Psoas muscle (tissue), 8 donors: Measurements from ENCODE around the gene PDCD4. TPM values are rescaled to one million over a fixed set of nuclear protein-coding genes. Genes with fewer than 3 reads are reported as not detected.
A peak's percentile ranks its signal among the peaks of the same experiment; 100 is the strongest.

ENCODE experiments used
- ATAC-seq, 4 donors: fragments of 200-7000 bp; cut with Tn5 transposase; one replicate each; pipeline ENCODE4 v1.9.1; 2020; ENCODE audit warnings: moderate library complexity in 3 of 4, mild to moderate bottlenecking in 2 of 4
- DNase-seq, 2 donors: peaks; one replicate each; pipeline ENCODE4 v3.0.0-alpha.2; 2020
- H3K27ac ChIP-seq: fragments of 200-600 bp; one replicate; pipeline ENCODE4 v1.8.0; 2022
- H3K27me3 ChIP-seq, 3 donors: fragments of 200-600 bp in 1 of 3; one replicate each; pipeline versions ENCODE4 v1.6.1 to v1.8.0; 2013 to 2022; ENCODE audit warnings: low read length in 2 of 3, mild to moderate bottlenecking in 2 of 3, moderate library complexity in 1 of 3; ENCODE audit not compliant: insufficient read depth in 3 of 3
- H3K36me3 ChIP-seq, 2 donors: fragments of 200-600 bp in 1 of 2; one replicate each; pipeline versions ENCODE4 v1.6.1 to v1.8.0; 2013 to 2022; ENCODE audit warnings: low read depth in 1 of 2, mild to moderate bottlenecking in 1 of 2, moderate library complexity in 1 of 2; ENCODE audit not compliant: insufficient read depth in 1 of 2
- H3K4me1 ChIP-seq: fragments of 200-600 bp; one replicate; pipeline ENCODE4 v1.8.0; 2022
- H3K4me3 ChIP-seq: fragments of 200-600 bp; one replicate; pipeline ENCODE4 v1.8.0; 2022; ENCODE audit warnings: mild to moderate bottlenecking
- H3K9me3 ChIP-seq: fragments of 200-600 bp; one replicate; pipeline ENCODE4 v1.8.0; 2022
- WGBS, 3 donors: extraction: QIAGEN DNeasy Blood & Tissue Kit; methylation state at CpG; one replicate each; pipeline versions ENCODE4 v1.1.6 to v1.1.7; 2013; 5-methylcytosine and 5-hydroxymethylcytosine counted together
- intact Hi-C, 2 donors: fragments of 100-400 bp; cut with DNase I; formaldehyde crosslinking; loops; one replicate each; pipeline versions ENCODE4 v1.11.0 to v1.14.2; 2022
- polyA plus RNA-seq, 3 donors: library from polyadenylated mRNA; stranded (reverse); fragments of 200-250 nt; gene quantifications; one replicate each; pipeline ENCODE4 v1.2.3, GENCODE V29; 2013
- total RNA-seq, 4 donors: library from RNA; stranded (reverse); fragmentation: NEBNext Ultra II Directional in 2 of 4; extraction: Animal tissue kit (Norgen Biotek cat#: 25700) in 2 of 4; gene quantifications; one replicate each; pipeline versions ENCODE4 v1.2.1 to v1.2.4, GENCODE V29; 2021 to 2023
- TF ChIP-seq, protein P1 (sequence below): fragments of 200-600 bp; IDR thresholded peaks from one replicate; pipeline ENCODE4 v1.8.0; 2022; ENCODE audit warnings: antibody characterized with exemption
- donor health status: healthy with polysubstance abuse.
- donor health status: DM: no; HTN: no; CAD: no; lungs with moderate emphysema.
- donor health status: Bipolar disorder and iron deficiency.
- donor health status: healthy.
- donor health status: DM: yes; HTN: yes; CAD: no.
- donor health status: DM: no; HTN: no; CAD: no.
- donor health status: DM: no; HTN: no; CAD: no.
- donor health status: DM: yes; HTN: yes; CAD: no.

The PDCD4 gene
- total and polyA plus RNA-seq, 7 donors = 7.6 to 19.7 (median 11.3) TPM

GRCh38 chr10:110916554-110917346 is 45.0 kb downstream of the PDCD4 start:
- DNase-seq (no peak), ATAC-seq (no peak)
- H3K9me3 ChIP-seq = no peaks in the 10 kb centered on the region
- no peak overlapping the region for H3K4me3 ChIP-seq
- intact Hi-C loops = no loop called here
- WGBS, 3 donors = 87 to 90% (median 88%) methylated on average over 3 of the region's 3 CpGs
- TF ChIP-seq, protein P1, sequence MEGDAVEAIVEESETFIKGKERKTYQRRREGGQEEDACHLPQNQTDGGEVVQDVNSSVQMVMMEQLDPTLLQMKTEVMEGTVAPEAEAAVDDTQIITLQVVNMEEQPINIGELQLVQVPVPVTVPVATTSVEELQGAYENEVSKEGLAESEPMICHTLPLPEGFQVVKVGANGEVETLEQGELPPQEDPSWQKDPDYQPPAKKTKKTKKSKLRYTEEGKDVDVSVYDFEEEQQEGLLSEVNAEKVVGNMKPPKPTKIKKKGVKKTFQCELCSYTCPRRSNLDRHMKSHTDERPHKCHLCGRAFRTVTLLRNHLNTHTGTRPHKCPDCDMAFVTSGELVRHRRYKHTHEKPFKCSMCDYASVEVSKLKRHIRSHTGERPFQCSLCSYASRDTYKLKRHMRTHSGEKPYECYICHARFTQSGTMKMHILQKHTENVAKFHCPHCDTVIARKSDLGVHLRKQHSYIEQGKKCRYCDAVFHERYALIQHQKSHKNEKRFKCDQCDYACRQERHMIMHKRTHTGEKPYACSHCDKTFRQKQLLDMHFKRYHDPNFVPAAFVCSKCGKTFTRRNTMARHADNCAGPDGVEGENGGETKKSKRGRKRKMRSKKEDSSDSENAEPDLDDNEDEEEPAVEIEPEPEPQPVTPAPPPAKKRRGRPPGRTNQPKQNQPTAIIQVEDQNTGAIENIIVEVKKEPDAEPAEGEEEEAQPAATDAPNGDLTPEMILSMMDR = no peak
- H3K27ac ChIP-seq = peak overlapping the region; percentile 97
- H3K27me3 ChIP-seq = no peaks in the 10 kb centered on the region
- peaks cover 0 to 7% of the 10 kb centered on the region in 2 donors for H3K36me3 ChIP-seq
- H3K4me1 ChIP-seq = peaks cover 23% of the 10 kb centered on the region

- Histone ChIP-seq H3K9me3 (no peaks in the 10 kb centered on the region), H3K36me3 (peaks cover 0 to 7% of the 10 kb centered on the region in 2 donors), H3K4me3 (peak overlapping the region; percentile 85), H3K27ac (peak overlapping the region; percentile 97), H3K4me1 (peaks cover 38% of the 10 kb centered on the region), H3K27me3 (no peaks in the 10 kb centered on the region)
- DNase-seq (peak; percentile 95 to 97), ATAC-seq (no peak)
- TF ChIP-seq, protein P1 = peak; percentile 13
- 0 to 1% (median 1%) methylated on average over 13 to 15 of the region's 15 CpGs for WGBS, 3 donors
- intact Hi-C loops = no loop called here
Measured at GRCh38 chr10:110918269-110918642, 46.5 kb downstream of the PDCD4 start.

GRCh38 chr10:110918643-110919348 is 47.1 kb downstream of the PDCD4 start, which contains the start of gene BBIP1:
BBIP1 (minus strand) TSS chr10:110919180; CDS start chr10:110918157, 1,023 bp downstream.
- peak; percentile 92 to 96 (median 93) for ATAC-seq
- TF ChIP-seq, protein P1 = no peak
- intact Hi-C loops = loop anchor here in 1 of 2 donors (1.0 kb wide), 1 partner anchor 47 kb away; the partner anchor contains the start of gene PDCD4
- Histone ChIP-seq H3K36me3 (peaks cover 0 to 7% of the 10 kb centered on the region in 2 donors), H3K9me3 (no peaks in the 10 kb centered on the region), H3K4me3 (peak within 1 kb of the TSS; percentile 85), H3K27ac (peak within 1 kb of the TSS; percentile 97), H3K27me3 (no peaks in the 10 kb centered on the region), H3K4me1 (peaks cover 44% of the 10 kb centered on the region)
- DNase-seq = no peak
- WGBS, 3 donors = 0 to 1% (median 1%) methylated on average over 40 of the region's 40 CpGs

DNA sequence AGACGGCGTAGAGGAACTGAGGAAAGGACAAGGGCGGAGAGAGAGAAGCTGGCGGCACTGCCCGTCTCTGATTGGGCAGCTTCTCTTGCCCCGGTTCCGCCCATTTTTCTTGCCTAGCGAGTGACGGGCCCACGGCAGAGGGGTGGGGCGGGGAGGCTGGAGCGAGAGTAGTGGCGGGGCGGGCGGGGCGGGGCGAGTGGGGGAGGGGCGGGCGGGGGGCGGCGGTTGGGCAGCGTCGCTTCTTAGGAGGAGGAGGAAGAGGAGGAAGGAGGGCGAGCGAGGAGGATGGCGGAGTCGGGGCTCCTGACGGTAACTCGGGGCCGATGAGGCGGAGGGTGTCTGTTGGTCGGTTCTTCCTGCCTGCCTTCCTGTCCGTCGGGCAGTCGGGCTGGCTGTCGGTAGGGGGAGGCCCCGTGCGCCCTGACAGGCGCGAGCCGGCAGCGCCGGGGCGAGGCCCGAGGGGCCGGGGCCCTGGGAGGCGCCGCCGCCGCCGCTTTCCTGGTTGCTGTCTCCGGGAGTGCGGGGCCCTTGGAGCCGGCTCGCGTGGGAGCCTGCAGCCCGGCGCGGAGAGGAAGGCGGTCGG is 47.7 kb downstream of the PDCD4 start, which contains the start of gene SHOC2:
Gene SHOC2 (plus strand): TSS at position 256 of the 583 bp plus-strand sequence. CDS start 44,755 bp downstream, outside the sequence.
- peak within 1 kb of the TSS; percentile 85 for H3K4me3 ChIP-seq
- intact Hi-C loops = loop anchor here in 1 of 2 donors (1.0 kb wide), 1 partner anchor 48 kb away; the partner anchor contains the start of gene PDCD4

More for the DNA sequence above, 47.7 kb downstream of the PDCD4 start, which contains the start of gene SHOC2:
- WGBS, 3 donors = 0% methylated on average over 28 to 60 of the region's 61 CpGs
- ATAC-seq (peak; percentile 52 to 64 (median 55)), DNase-seq (peak; percentile 99 to 100)
- TF ChIP-seq, protein P1 = peak; percentile 14
- peak within 1 kb of the TSS; percentile 97 for H3K27ac ChIP-seq
- H3K27me3 ChIP-seq = no peaks in the 10 kb centered on the region
- H3K9me3 ChIP-seq = no peaks in the 10 kb centered on the region
- peaks cover 50% of the 10 kb centered on the region for H3K4me1 ChIP-seq
- peaks cover 0 to 7% of the 10 kb centered on the region in 2 donors for H3K36me3 ChIP-seq
